Posterior vena cava (tissue), 2 donors: ENCODE measurements around the gene RANBP9. TPM values are rescaled to one million over a fixed set of nuclear protein-coding genes. Genes with fewer than 3 reads are reported as not detected.
A peak's percentile ranks its signal among the peaks of the same experiment; 100 is the strongest.

Experiments used
- DNase-seq: peaks from one replicate; pipeline ENCODE4 v3.0.0-alpha.2; 2020; ENCODE audit warnings: low spot score
- intact Hi-C, 2 donors: fragments of 100-400 bp; cut with DNase I; formaldehyde crosslinking; loops; one replicate each; pipeline versions ENCODE4 v1.14.1 to v1.14.2; 2022 to 2023
- long read RNA-seq, 2 donors: library from polyadenylated mRNA; unstranded; transcript quantifications; one replicate each; pipeline ENCODE4 v2.0.0, GENCODE V29; 2020 to 2021
- total RNA-seq, 2 donors: library from RNA; stranded (reverse); fragmentation: NEBNext Ultra II Directional; extraction: Animal tissue kit (Norgen Biotek cat#: 25700); gene quantifications; one replicate each; pipeline ENCODE4 v1.2.1, GENCODE V29; 2021
- donor health status: DM: yes; HTN: yes; CAD: no.
- donor health status: DM: yes; HTN: yes; CAD: no.

The RANBP9 gene
- 10 to 100 TPM; 33.9 to 36.9 TPM for total RNA-seq
- long read RNA-seq, donor 1, partial matches to known transcripts = 1 of 9 reads
- long read RNA-seq, donor 1, other reads (novel, unspliced or antisense) = 4 of 9 reads
- long read RNA-seq, donor 2, partial matches to known transcripts = 4 of 8 reads
- long read RNA-seq, donor 2, other reads (novel, unspliced or antisense) = 2 of 8 reads

DNA sequence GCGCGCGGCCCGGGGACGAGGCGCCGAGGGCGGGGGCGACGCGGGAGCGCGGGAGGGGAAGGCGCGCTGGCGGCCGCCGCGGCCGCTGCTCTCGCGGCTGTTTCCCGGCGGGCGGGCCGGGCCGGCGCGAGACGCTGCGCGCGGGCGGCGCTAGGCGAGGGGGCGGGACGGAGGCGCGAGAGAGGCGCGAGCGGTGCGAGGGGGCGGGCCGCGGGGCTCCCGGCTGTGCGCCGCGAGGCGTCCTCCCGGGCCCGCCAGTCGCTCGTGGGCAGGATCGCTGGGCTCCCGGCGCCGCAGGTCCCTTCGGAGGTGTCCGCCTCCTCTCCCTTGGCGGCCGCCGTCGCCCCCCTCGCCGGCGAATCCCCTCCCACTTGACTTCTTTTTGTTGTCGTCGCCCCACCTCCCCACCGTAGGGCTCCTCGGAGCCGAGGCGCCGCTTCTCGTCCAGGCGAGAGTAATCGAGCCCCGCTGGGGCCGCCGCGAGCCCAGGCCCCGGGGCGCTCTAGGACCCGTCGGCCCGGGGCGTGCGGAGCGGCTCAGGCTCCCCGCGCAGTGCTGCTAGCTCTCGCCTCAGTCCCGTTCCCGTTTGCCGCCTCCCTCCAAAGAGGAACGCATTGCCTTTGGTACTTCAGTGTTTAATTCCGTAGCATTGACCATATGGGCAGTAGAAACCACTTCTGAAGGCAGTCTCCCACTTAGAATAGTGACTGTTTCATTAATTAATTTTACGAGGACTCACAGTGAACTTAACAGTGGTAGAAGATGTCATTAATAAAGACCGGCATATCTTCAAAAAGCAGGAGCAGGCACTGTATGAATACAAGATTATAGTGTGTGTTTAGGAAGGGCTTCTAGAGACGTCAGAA lies at the start of gene RANBP9:
Gene RANBP9 (minus strand): TSS at position 103 of the 866 bp plus-strand sequence. CDS start 330 bp downstream, outside the sequence.
- intact Hi-C loops = loop anchor here in 1 of 2 donors (10.0 kb wide), 1 partner anchor 73 kb away; no protein-coding TSS in a partner anchor
- peak; percentile 96 for DNase-seq

GRCh38 chr6:13760307-13761304 lies 49.0 kb upstream of the RANBP9 start:
- no peak for DNase-seq
- intact Hi-C loops = no loop called here

DNA sequence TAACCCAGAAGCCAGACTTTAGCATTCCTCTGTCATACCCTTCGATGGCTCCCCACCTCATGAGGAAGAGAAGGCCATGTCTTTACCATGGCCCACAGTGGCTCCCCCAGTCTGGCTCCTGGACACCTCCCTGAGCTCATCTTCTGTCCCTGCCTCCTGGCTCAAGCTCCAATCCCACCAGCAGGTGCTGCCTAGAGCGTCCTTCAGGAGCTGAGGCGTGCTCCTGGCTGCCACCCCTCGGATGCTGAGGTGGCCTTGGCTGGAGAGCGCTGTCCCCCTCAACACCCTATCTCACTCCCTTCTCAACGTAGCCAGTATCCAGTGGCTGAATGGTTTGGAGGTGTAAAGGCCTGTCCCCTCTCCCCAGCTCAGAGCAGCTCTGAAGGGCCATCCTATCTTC lies 47.4 kb upstream of the RANBP9 start:
- no peak for DNase-seq
- intact Hi-C loops = no loop called here

GRCh38 chr6:13754644-13755043 lies 43.0 kb upstream of the RANBP9 start:
- intact Hi-C loops = no loop called here
- no peak for DNase-seq

DNA sequence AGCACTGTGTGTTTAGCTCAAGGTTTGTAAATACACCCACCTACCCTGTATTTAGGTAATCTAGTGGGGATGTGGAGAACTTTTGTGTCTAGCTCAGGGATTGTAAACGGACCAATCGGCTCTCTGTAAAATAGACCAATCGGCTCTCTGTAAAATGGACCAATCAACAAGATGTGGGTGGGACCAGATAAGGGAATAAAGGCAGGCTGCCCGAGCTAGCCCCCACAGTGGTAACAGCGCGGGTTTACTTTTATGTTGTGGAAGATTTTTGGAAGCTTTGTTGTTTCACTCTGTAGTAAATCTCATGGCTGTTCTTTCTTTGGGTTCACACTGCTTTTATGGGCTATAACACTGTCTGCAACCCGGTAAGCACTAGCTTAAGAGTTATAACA lies 32.1 kb upstream of the RANBP9 start:
- intact Hi-C loops = no loop called here

GRCh38 chr6:13742961-13743735 lies 31.5 kb upstream of the RANBP9 start:
- intact Hi-C loops = no loop called here
- no peak for DNase-seq

More for the DNA sequence above, 32.1 kb upstream of the RANBP9 start:
- no peak for DNase-seq

- no peak for DNase-seq
- intact Hi-C loops = no loop called here
These were observed 29.7 kb upstream of the RANBP9 start for GRCh38 chr6:13741365-13741764.

DNA sequence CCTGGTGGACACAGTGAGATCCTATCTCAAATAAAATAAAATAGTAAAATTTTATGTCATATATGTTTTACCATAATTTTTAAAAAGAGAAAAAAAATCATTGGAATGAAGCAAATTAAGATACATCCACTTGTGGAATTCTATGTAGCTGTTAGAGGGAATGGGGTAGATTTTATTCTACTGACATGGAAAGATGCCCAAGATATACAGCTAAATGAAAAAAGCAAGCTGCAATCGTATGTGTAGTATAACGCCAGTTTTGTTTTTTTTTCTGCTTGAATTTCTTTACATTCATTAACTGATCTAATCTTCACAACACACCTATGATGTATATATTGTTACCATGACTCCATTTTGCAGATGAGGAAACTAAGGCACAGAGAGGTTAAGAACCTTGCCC lies 23.4 kb upstream of the RANBP9 start:
- DNase-seq = no peak
- intact Hi-C loops = no loop called here

- DNase-seq = peak; percentile 86
- intact Hi-C loops = no loop called here
These were observed 21.7 kb upstream of the RANBP9 start for GRCh38 chr6:13733178-13733887.

- intact Hi-C loops = no loop called here
These were observed 19.1 kb upstream of the RANBP9 start for GRCh38 chr6:13730704-13731103.

DNA sequence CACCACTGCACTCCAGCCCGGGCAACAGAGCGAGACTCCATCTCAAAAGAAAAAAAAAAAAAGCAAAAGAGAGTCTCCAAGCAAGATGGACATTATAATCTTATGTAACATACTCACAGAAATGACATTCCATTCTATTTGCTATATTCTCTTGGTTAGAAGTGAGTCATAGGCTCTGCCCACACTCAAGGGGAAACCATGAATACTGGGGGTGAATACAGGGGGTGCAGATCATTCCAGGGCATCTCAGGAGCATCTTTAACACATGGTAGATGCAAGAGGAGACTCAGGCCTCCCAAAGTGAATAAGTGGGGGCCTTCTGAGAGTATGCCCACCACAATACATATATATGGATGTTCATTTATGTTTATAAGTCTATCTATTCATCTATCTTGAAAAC lies 18.3 kb upstream of the RANBP9 start:
- DNase-seq = no peak
- intact Hi-C loops = no loop called here

More at GRCh38 chr6:13730704-13731103, 19.1 kb upstream of the RANBP9 start:
- no peak for DNase-seq

DNA sequence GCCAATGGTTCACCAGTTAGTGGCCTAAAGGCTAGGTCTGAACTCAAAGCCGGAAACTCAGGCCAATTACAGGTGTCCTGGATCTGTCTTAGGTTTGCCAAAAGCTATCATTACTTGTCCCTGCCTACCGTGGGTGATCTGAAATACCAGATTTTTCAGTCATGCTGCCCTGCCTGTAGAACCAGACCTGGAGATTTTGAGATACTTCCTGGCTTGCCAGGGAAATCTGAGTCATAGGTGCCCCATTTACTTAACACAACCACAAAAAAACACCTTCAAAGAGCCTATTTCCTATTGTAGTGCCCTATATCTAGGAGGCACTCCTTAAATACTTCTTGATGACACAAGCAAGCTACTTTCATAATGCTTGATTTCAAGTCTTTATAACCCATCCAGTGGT lies 13.9 kb upstream of the RANBP9 start:
- no peak for DNase-seq
- intact Hi-C loops = no loop called here

- no peak for DNase-seq
- intact Hi-C loops = no loop called here
These were observed 13.4 kb upstream of the RANBP9 start for GRCh38 chr6:13725052-13725451.

DNA sequence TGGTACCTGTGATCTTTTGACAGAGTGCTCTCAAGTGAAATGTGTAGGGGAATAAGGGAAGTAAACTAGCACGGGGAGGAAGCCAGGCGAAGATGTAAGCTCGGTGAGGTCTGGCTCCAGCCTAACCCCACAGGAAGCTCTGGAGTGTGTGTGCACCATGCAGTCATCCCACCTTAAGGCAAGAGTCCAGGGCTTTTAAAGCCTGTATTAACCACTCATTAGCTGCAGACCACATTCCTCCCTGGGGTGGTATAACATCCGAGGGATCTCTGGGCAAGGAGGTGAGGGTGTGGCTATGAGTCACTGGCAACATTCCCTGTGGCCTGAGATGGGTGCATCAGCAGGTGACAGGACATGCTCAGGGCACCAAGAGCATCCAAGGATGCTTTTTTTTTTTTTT lies 12.5 kb upstream of the RANBP9 start:
- no peak for DNase-seq
- intact Hi-C loops = no loop called here

GRCh38 chr6:13722880-13723279 lies 11.2 kb upstream of the RANBP9 start:
- no peak for DNase-seq
- intact Hi-C loops = no loop called here

GRCh38 chr6:13718123-13718458 lies 6.5 kb upstream of the RANBP9 start:
- no peak for DNase-seq
- intact Hi-C loops = loop anchor here in 1 of 2 donors (10.0 kb wide), 1 partner anchor 67 kb away; no protein-coding TSS in a partner anchor

- intact Hi-C loops = loop anchor here in 1 of 2 donors (10.0 kb wide), 1 partner anchor 68 kb away; no protein-coding TSS in a partner anchor
- no peak for DNase-seq
These were observed 5.3 kb upstream of the RANBP9 start for GRCh38 chr6:13716955-13717295.

DNA sequence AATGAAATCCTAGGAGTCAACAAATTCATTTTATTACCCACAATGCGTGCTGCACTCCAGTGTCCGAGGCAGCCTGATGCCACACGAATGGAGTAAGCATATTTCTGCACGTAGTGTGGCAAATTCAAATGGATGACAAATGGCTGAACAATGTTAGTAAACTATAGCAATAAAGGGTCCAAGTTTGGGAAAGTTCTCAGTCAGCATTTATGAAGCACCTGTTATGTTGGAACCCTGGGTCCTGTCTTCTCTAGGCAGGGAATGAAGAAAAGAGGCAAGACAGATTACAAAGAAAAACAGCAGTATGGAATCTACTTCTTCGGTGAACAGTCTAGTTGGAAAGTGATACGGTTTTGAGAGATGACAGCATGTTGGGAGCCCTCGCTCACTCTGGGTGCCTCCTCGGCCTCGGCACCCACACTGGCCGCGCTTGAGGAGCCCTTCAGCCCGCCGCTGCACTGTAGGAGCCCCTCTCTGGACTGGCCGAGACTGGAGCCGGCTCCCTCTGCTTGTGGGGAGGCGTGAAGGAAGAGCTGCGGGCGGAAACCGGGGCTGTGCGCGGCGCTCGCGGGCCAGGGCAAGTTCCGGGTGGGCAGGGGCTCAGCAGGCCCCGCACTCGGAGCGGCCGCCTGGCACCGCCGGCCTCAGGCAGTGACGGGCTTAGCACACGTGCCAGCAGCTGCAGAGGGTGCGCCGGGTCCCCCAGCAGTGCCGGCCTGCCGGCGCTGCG lies 4.8 kb upstream of the RANBP9 start:
- intact Hi-C loops = loop anchor here in 1 of 2 donors (10.0 kb wide), 1 partner anchor 68 kb away; no protein-coding TSS in a partner anchor
- DNase-seq = no peak
